ENCODE results near the gene KIF26B.
A peak's percentile ranks its signal among the peaks of the same experiment; 100 is the strongest.

KIF26B gene

GRCh38 chr1:245448531-245448930, 293.7 kb downstream of the KIF26B start:
- H3K9me3 Mint-ChIP-seq = no peaks in the 10 kb centered on the region
- peaks cover 2% of the 10 kb centered on the region for H3K27me3 Mint-ChIP-seq
- no peaks in the 10 kb centered on the region for H3K36me3 Mint-ChIP-seq
- no peak overlapping the region for H3K27ac Mint-ChIP-seq
- H3K4me1 Mint-ChIP-seq = no peaks in the 10 kb centered on the region
- no peak overlapping the region for H3K4me3 Mint-ChIP-seq

GRCh38 chr1:245448975-245449431, 294.2 kb downstream of the KIF26B start:
- Mint-ChIP-seq H3K4me3 (no peak overlapping the region), H3K4me1 (no peaks in the 10 kb centered on the region), H3K27ac (no peak overlapping the region), H3K9me3 (no peaks in the 10 kb centered on the region), H3K27me3 (peaks cover 2% of the 10 kb centered on the region), H3K36me3 (no peaks in the 10 kb centered on the region)

- H3K36me3 Mint-ChIP-seq = no peaks in the 10 kb centered on the region
- no peak overlapping the region for H3K27ac Mint-ChIP-seq
- H3K27me3 Mint-ChIP-seq = peaks cover 2% of the 10 kb centered on the region
- H3K4me3 Mint-ChIP-seq = no peak overlapping the region
- H3K4me1 Mint-ChIP-seq = no peaks in the 10 kb centered on the region
- no peaks in the 10 kb centered on the region for H3K9me3 Mint-ChIP-seq
Measured at GRCh38 chr1:245453541-245453940, 298.8 kb downstream of the KIF26B start.

- H3K9me3 Mint-ChIP-seq = no peaks in the 10 kb centered on the region
- peaks cover 2% of the 10 kb centered on the region for H3K27me3 Mint-ChIP-seq
- no peak overlapping the region for H3K4me3 Mint-ChIP-seq
- no peak overlapping the region for H3K27ac Mint-ChIP-seq
- H3K36me3 Mint-ChIP-seq = no peaks in the 10 kb centered on the region
- H3K4me1 Mint-ChIP-seq = no peaks in the 10 kb centered on the region
Measured at GRCh38 chr1:245454051-245454450, 299.3 kb downstream of the KIF26B start.

- Mint-ChIP-seq H3K9me3 (no peaks in the 10 kb centered on the region), H3K4me3 (no peak overlapping the region), H3K4me1 (no peaks in the 10 kb centered on the region), H3K36me3 (no peaks in the 10 kb centered on the region), H3K27me3 (no peaks in the 10 kb centered on the region), H3K27ac (no peak overlapping the region)
Measured at GRCh38 chr1:245457562-245457961, 302.8 kb downstream of the KIF26B start.

- Mint-ChIP-seq H3K27ac (no peak overlapping the region), H3K36me3 (no peaks in the 10 kb centered on the region), H3K4me3 (no peak overlapping the region), H3K9me3 (no peaks in the 10 kb centered on the region), H3K27me3 (no peaks in the 10 kb centered on the region), H3K4me1 (no peaks in the 10 kb centered on the region)
Measured at GRCh38 chr1:245458234-245458633, 303.4 kb downstream of the KIF26B start.

GRCh38 chr1:245458761-245459174, 304.0 kb downstream of the KIF26B start:
- Mint-ChIP-seq H3K9me3 (peaks cover under 1% of the 10 kb centered on the region), H3K27me3 (no peaks in the 10 kb centered on the region), H3K4me3 (no peak overlapping the region), H3K4me1 (no peaks in the 10 kb centered on the region), H3K36me3 (no peaks in the 10 kb centered on the region), H3K27ac (no peak overlapping the region)

GRCh38 chr1:245459621-245460020, 304.8 kb downstream of the KIF26B start:
- Mint-ChIP-seq H3K9me3 (peaks cover 5% of the 10 kb centered on the region), H3K27me3 (no peaks in the 10 kb centered on the region), H3K36me3 (no peaks in the 10 kb centered on the region), H3K27ac (no peak overlapping the region), H3K4me3 (no peak overlapping the region), H3K4me1 (no peaks in the 10 kb centered on the region)

- Mint-ChIP-seq H3K36me3 (no peaks in the 10 kb centered on the region), H3K9me3 (peaks cover 5% of the 10 kb centered on the region), H3K4me1 (no peaks in the 10 kb centered on the region), H3K4me3 (no peak overlapping the region), H3K27ac (no peak overlapping the region), H3K27me3 (no peaks in the 10 kb centered on the region)
Measured at GRCh38 chr1:245461681-245462080, 306.9 kb downstream of the KIF26B start.

- H3K9me3 Mint-ChIP-seq = peaks cover 5% of the 10 kb centered on the region
- H3K4me3 Mint-ChIP-seq = no peak overlapping the region
- no peaks in the 10 kb centered on the region for H3K36me3 Mint-ChIP-seq
- H3K27me3 Mint-ChIP-seq = no peaks in the 10 kb centered on the region
- H3K27ac Mint-ChIP-seq = no peak overlapping the region
- H3K4me1 Mint-ChIP-seq = no peaks in the 10 kb centered on the region
Measured at GRCh38 chr1:245462161-245462560, 307.4 kb downstream of the KIF26B start.

GRCh38 chr1:245463392-245464165, 308.8 kb downstream of the KIF26B start:
- Mint-ChIP-seq H3K27ac (peak overlapping the region; percentile 68), H3K36me3 (no peaks in the 10 kb centered on the region), H3K9me3 (peaks cover 5% of the 10 kb centered on the region), H3K4me3 (no peak overlapping the region), H3K27me3 (no peaks in the 10 kb centered on the region), H3K4me1 (no peaks in the 10 kb centered on the region)

GRCh38 chr1:245464290-245464689, 309.5 kb downstream of the KIF26B start:
- Mint-ChIP-seq H3K36me3 (no peaks in the 10 kb centered on the region), H3K27ac (no peak overlapping the region), H3K4me1 (no peaks in the 10 kb centered on the region), H3K9me3 (peaks cover 5% of the 10 kb centered on the region), H3K27me3 (no peaks in the 10 kb centered on the region), H3K4me3 (no peak overlapping the region)

- H3K4me3 Mint-ChIP-seq = no peak overlapping the region
Measured at GRCh38 chr1:245465666-245466065, 310.9 kb downstream of the KIF26B start.

GRCh38 chr1:245466261-245466660, 311.5 kb downstream of the KIF26B start:
- peaks cover 5% of the 10 kb centered on the region for H3K9me3 Mint-ChIP-seq
- H3K27me3 Mint-ChIP-seq = no peaks in the 10 kb centered on the region
- H3K4me1 Mint-ChIP-seq = no peaks in the 10 kb centered on the region
- no peak overlapping the region for H3K27ac Mint-ChIP-seq
- no peak overlapping the region for H3K4me3 Mint-ChIP-seq
- no peaks in the 10 kb centered on the region for H3K36me3 Mint-ChIP-seq

More at GRCh38 chr1:245465666-245466065, 310.9 kb downstream of the KIF26B start:
- H3K9me3 Mint-ChIP-seq = peaks cover 5% of the 10 kb centered on the region
- H3K36me3 Mint-ChIP-seq = no peaks in the 10 kb centered on the region
- H3K4me1 Mint-ChIP-seq = no peaks in the 10 kb centered on the region
- H3K27me3 Mint-ChIP-seq = no peaks in the 10 kb centered on the region
- H3K27ac Mint-ChIP-seq = no peak overlapping the region

- no peaks in the 10 kb centered on the region for H3K4me1 Mint-ChIP-seq
- no peaks in the 10 kb centered on the region for H3K36me3 Mint-ChIP-seq
- H3K27me3 Mint-ChIP-seq = no peaks in the 10 kb centered on the region
- peaks cover 5% of the 10 kb centered on the region for H3K9me3 Mint-ChIP-seq
- no peak overlapping the region for H3K27ac Mint-ChIP-seq
- H3K4me3 Mint-ChIP-seq = no peak overlapping the region
Measured at GRCh38 chr1:245467804-245468203, 313.0 kb downstream of the KIF26B start.

GRCh38 chr1:245469006-245469405, 314.2 kb downstream of the KIF26B start:
- Mint-ChIP-seq H3K9me3 (peaks cover 2% of the 10 kb centered on the region), H3K27ac (no peak overlapping the region), H3K36me3 (no peaks in the 10 kb centered on the region), H3K4me1 (no peaks in the 10 kb centered on the region), H3K27me3 (no peaks in the 10 kb centered on the region), H3K4me3 (no peak overlapping the region)

GRCh38 chr1:245469734-245470133, 314.9 kb downstream of the KIF26B start:
- no peak overlapping the region for H3K4me3 Mint-ChIP-seq
- peaks cover 1% of the 10 kb centered on the region for H3K27me3 Mint-ChIP-seq
- H3K9me3 Mint-ChIP-seq = no peaks in the 10 kb centered on the region
- no peak overlapping the region for H3K27ac Mint-ChIP-seq
- H3K36me3 Mint-ChIP-seq = no peaks in the 10 kb centered on the region
- no peaks in the 10 kb centered on the region for H3K4me1 Mint-ChIP-seq

All from activated naive CD4-positive, alpha-beta T cell treated with anti-CD3 and anti-CD28 coated beads, Interleukin-2, amount 50 U/mL, for 24 hours (primary cell).